NT2/D1 (cell line): Measurements from ENCODE around the gene FSCN2.

Experiments
- DNase-seq: peaks from one replicate; pipeline ENCODE4 v3.0.0-alpha.2; 2011; ENCODE audit warnings: low read depth, low spot score
- H3K27me3 ChIP-seq: 2 replicates; pipeline ENCODE4 v1.6.0; 2011; ENCODE audit warnings: mild to moderate bottlenecking; ENCODE audit not compliant: insufficient read length, insufficient read depth
- H3K36me3 ChIP-seq: 2 replicates; pipeline ENCODE4 v1.6.1; 2011; ENCODE audit warnings: mild to moderate bottlenecking, low read length, mixed read lengths; ENCODE audit not compliant: insufficient read depth, insufficient read length
- H3K4me1 ChIP-seq: 2 replicates; pipeline ENCODE4 v1.5.1; 2011; ENCODE audit not compliant: insufficient read depth, insufficient read length
- H3K4me3 ChIP-seq: 2 replicates; pipeline ENCODE4 v1.5.1; 2011; ENCODE audit warnings: low read depth; ENCODE audit not compliant: insufficient read length
- H3K9ac ChIP-seq: 2 replicates; pipeline ENCODE4 v1.6.0; 2011; ENCODE audit warnings: low read depth; ENCODE audit not compliant: insufficient read length
- H3K9me3 ChIP-seq: 2 replicates; pipeline ENCODE4 v1.5.1; 2011; ENCODE audit warnings: mild to moderate bottlenecking, low read length; ENCODE audit not compliant: insufficient read depth
- SUZ12 ChIP-seq: IDR thresholded peaks from 2 replicates; pipeline ENCODE4 v1.6.1; 2011; ENCODE audit not compliant: insufficient read length, insufficient read depth; ENCODE audit errors: extremely low read depth
- YY1 ChIP-seq: IDR thresholded peaks from 2 replicates; pipeline ENCODE4 v1.6.1; 2011; ENCODE audit not compliant: insufficient read length, insufficient read depth
- ZNF274 ChIP-seq: IDR thresholded peaks from 2 replicates; pipeline ENCODE4 v1.6.1; 2011; ENCODE audit warnings: mild to moderate bottlenecking, low read depth, low read length

FSCN2 gene

DNA sequence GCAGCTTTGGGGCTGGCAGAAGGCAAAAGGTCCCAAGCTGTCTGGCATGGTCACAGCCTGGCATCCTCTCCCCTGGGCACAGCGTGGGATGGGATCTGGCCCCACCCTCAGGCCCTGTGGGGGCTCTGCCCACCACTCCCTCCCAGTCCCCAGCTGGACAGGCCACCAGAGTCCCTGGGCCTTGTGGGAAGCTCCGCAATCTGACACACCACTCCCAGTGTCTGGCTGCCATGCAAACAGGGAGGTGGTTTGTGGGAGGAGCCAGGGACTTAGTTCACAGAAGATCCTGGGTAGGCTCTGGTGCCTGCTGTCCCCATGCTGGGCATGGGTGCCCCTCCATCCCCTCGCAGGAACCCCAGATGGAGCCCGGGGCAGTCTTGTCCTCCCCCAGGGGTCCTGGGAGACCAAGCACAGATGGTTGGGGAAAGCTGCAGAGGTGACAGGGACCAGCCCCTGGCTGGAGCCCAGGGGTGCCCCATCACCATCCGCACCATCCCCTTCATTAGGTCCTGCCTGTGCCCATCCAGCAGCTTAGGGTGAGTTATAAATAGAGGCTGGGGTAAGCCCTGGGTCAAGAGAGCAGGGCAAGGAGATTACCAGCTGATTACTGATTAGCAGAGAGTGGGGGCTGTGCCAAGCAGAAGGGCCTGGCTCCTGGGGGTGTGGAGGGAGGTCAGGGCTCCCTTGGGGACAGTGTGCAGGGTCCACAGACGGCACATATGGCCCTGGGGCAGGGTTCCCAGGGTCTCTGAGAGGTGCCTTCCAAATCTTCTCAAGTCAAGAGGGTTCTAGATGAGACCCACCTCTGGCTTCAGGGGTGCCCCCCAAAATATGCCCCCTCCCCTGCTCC, 6.2 kb downstream of the FSCN2 start:
- no peak for DNase-seq
- H3K4me1 ChIP-seq = peaks cover 6% of the 10 kb centered on the region

DNA sequence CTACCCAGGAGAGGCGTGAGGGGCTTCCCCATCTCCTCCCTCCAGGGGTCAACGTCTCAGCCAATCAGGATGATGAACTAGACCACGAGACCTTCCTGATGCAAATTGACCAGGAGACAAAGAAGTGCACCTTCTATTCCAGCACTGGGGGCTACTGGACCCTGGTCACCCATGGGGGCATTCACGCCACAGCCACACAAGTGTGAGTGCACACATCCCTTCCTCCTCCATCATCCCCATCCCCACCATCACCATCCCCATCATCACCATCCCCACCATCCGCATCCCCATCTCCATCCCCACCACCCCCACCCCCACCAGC, 6.8 kb downstream of the FSCN2 start:
- Histone ChIP-seq H3K36me3 (peaks cover 29% of the 10 kb centered on the region), H3K9me3 (no peaks in the 10 kb centered on the region), H3K27me3 (peaks cover 10% of the 10 kb centered on the region), H3K4me3 (no peak overlapping the region), H3K4me1 (peaks cover 6% of the 10 kb centered on the region), H3K9ac (no peak overlapping the region)
- TF ChIP-seq SUZ12 = no peak
- TF ChIP-seq ZNF274 = no peak
- TF ChIP-seq YY1 = no peak
- no peak for DNase-seq

More for the DNA sequence above, 6.2 kb downstream of the FSCN2 start:
- Histone ChIP-seq H3K9ac (no peak overlapping the region), H3K36me3 (peaks cover 23% of the 10 kb centered on the region), H3K9me3 (no peaks in the 10 kb centered on the region), H3K27me3 (peaks cover 13% of the 10 kb centered on the region), H3K4me3 (no peak overlapping the region)
- TF ChIP-seq YY1 = no peak
- TF ChIP-seq SUZ12 = no peak
- no peak for TF ChIP-seq ZNF274

DNA sequence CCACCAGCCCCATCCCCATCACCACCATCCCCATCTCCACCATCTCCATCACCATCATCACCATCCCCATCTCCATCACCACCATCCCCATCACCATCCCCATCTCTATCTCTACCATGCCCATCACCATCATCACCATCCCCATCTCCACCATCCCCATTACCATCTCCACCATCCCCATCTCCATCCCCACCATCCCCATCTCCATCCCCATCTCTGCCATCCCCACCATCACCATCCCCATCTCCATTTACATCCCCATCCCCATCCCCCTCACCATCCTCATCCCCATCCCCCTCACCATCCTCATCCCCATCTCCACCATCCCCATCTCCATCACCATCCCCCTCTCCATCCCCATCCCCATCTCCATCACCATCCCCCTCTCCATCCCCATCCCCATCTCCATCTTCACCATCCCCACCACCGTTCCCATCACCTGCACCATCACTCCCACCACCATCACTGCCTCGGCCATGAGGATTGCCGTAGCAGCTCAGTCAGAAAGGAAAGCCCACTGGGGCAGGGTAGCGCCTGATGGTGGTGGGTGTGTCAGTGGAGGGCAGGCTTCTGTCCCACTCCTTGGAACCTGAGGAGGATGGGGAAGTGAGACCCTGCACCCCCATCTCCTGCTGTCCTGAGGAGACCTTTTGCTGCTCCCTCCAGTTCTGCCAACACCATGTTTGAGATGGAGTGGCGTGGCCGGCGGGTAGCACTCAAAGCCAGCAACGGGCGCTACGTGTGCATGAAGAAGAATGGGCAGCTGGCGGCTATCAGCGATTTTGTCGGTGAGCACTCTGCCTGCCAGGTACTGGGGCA, 7.5 kb downstream of the FSCN2 start:
- no peak overlapping the region for H3K4me3 ChIP-seq
- peaks cover 7% of the 10 kb centered on the region for H3K27me3 ChIP-seq
- no peak overlapping the region for H3K9ac ChIP-seq
- peaks cover 6% of the 10 kb centered on the region for H3K4me1 ChIP-seq
- TF ChIP-seq ZNF274 = no peak
- TF ChIP-seq SUZ12 = no peak
- no peak for TF ChIP-seq YY1
- peaks cover 36% of the 10 kb centered on the region for H3K36me3 ChIP-seq
- no peaks in the 10 kb centered on the region for H3K9me3 ChIP-seq
- DNase-seq = no peak

DNA sequence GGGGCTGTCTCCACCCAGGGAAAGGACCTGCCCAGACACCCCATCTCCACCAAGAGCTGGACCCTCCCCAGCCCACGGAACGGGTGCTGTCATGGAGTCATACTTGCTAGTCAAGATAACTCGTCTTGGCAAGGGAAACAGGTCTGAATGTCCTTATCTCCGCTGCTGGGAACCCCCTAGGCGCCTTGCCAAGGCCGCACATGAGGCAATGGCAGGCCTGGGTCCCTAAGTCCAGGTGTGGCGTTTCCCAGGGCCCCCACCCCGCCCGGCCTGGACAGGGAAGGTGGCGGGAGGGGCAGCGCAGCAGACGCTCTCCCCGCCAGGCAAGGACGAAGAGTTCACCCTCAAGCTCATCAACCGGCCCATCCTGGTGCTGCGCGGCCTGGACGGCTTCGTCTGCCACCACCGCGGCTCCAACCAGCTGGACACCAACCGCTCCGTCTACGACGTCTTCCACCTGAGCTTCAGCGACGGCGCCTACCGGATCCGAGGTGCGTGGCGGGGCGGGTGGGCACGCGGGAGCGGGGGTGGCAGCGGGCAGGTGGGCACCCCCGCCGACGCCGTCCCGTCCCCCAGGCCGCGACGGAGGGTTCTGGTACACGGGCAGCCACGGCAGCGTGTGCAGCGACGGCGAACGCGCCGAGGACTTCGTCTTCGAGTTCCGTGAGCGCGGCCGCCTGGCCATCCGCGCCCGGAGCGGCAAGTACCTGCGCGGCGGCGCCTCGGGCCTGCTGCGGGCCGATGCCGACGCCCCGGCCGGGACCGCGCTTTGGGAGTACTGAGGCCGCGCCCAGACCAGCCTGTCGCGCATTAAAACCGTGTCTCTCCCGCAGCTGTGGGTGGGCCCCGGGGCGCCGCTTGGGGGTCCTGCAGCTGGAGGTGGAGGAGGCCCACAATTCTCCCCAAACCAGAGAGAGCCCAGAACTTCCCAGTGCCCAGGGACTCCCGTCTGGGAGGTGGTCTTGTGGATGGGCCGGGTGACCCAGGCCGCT, 8.4 kb downstream of the FSCN2 start:
- H3K4me3 ChIP-seq = no peak overlapping the region
- peaks cover 6% of the 10 kb centered on the region for H3K4me1 ChIP-seq
- no peak for TF ChIP-seq SUZ12
- no peak for TF ChIP-seq YY1
- peaks cover 45% of the 10 kb centered on the region for H3K36me3 ChIP-seq
- H3K27me3 ChIP-seq = peaks cover 7% of the 10 kb centered on the region
- H3K9me3 ChIP-seq = no peaks in the 10 kb centered on the region
- H3K9ac ChIP-seq = no peak overlapping the region
- no peak for DNase-seq

DNA sequence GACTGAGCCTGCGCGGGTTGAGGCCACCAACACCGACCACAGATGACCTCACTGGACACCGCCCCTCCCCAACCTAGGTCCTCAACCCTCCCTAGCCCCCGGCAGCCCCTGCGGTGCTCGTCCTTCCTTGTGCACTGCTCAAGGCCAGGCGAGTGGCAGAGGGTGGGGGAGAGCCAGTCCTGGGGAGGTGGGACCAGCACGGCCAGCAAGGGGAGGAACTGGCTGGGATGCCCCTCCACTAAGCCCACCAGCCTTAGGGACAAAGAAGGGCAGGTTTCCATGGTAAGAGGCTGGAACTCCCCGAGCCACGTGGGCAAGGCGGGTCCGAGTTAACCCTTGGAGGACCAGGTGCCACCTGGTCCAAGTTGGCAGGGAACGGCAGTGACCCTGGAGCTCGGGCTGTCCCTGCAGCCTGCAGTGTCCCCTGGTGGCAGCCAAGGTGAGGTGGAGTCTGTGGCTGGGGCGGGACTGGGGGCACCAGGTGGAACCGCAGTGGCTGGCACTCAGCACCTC, 9.2 kb downstream of the FSCN2 start:
- no peak for DNase-seq
- no peak overlapping the region for H3K9ac ChIP-seq
- TF ChIP-seq SUZ12 = no peak
- TF ChIP-seq ZNF274 = no peak
- TF ChIP-seq YY1 = no peak
- H3K27me3 ChIP-seq = peaks cover 7% of the 10 kb centered on the region
- H3K4me1 ChIP-seq = peaks cover 6% of the 10 kb centered on the region
- H3K9me3 ChIP-seq = no peaks in the 10 kb centered on the region
- H3K36me3 ChIP-seq = peaks cover 50% of the 10 kb centered on the region
- H3K4me3 ChIP-seq = no peak overlapping the region

DNA sequence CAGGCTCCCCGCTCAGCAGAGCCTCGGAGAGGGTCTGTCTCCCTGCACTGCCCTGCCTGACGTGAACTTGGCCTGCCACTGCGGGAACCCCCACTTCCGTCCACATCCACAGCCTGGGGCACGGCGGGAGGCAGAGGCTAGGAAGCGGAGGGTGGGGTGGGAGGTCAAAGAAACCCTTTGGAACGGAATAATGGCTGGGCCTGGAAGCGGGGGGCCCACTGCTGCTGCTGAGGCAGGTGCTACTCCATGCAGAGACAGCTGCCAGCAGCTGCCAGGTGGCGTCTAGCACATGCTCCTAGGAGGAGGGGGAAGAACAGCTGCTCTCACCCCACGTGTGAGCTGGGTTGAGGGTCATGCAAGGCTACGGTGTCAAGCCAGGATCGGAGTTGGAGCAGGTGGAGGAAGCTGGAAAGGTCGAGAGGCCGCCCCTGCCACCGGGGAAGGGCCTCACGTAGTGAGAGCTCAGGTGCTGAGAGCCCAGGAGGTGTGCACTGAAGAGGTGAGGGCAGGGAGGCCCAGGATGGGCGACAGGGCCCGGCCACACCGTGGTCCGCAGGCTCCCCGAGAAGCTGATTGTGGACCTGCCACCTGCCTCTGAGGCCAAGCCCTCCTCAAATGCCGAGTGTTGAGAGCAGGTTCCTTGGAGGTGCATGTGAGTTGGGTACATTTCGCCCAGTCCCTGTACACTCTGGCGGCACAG, 9.8 kb downstream of the FSCN2 start:
- peaks cover 3% of the 10 kb centered on the region for H3K27me3 ChIP-seq
- no peak overlapping the region for H3K9ac ChIP-seq
- H3K9me3 ChIP-seq = no peaks in the 10 kb centered on the region
- peaks cover 56% of the 10 kb centered on the region for H3K36me3 ChIP-seq
- no peak overlapping the region for H3K4me3 ChIP-seq
- TF ChIP-seq ZNF274 (no peak), YY1 (no peak), SUZ12 (no peak)
- H3K4me1 ChIP-seq = peaks cover 4% of the 10 kb centered on the region
- no peak for DNase-seq
